ENCODE data around the gene CEPT1.

GRCh38 chr1:111200802-111201161 is 60.8 kb downstream of the CEPT1 start:
- TF ChIP-seq TBP (IDR thresholded peaks at IDR 0.05; ENCODE audit: low read depth, low read length) (no peak), HDAC6 (IDR thresholded peaks at IDR 0.05; ENCODE audit: low read depth, low read length) (no peak), SIX5 (IDR thresholded peaks at IDR 0.05; ENCODE audit: low read depth, low read length) (no peak), TAF1 (IDR thresholded peaks at IDR 0.05; ENCODE audit: low read depth, low read length) (no peak), YY1 (IDR thresholded peaks at IDR 0.05; ENCODE audit: low read depth, low read length) (no peak), EP300 (IDR thresholded peaks at IDR 0.05; ENCODE audit: borderline replicate concordance in 1 of 2, low read depth in 2 of 2, low read length in 2 of 2) (no peak), SIRT6 (IDR thresholded peaks at IDR 0.05; ENCODE audit: low read length) (no peak), KDM1A (IDR thresholded peaks at IDR 0.05; ENCODE audit: borderline replicate concordance, low read length) (no peak), FOSL1 (IDR thresholded peaks at IDR 0.05; ENCODE audit: insufficient read depth, low read depth, low read length) (no peak), RAD21 (IDR thresholded peaks at IDR 0.05 in 1 of 2, conservative IDR thresholded peaks at IDR 0.05 in 1 of 2; ENCODE audit: low read depth in 2 of 2, low read length in 2 of 2) (no peak), JUND (IDR thresholded peaks at IDR 0.05; ENCODE audit: low read length) (no peak), SIN3A (conservative IDR thresholded peaks at IDR 0.05 in 1 of 2, IDR thresholded peaks at IDR 0.05 in 1 of 2; ENCODE audit: low read depth in 1 of 2, low read length in 2 of 2) (no peak), PHF8 (conservative IDR thresholded peaks at IDR 0.05; ENCODE audit: low read depth, low read length) (no peak)
- TF ChIP-seq, protein P1, sequence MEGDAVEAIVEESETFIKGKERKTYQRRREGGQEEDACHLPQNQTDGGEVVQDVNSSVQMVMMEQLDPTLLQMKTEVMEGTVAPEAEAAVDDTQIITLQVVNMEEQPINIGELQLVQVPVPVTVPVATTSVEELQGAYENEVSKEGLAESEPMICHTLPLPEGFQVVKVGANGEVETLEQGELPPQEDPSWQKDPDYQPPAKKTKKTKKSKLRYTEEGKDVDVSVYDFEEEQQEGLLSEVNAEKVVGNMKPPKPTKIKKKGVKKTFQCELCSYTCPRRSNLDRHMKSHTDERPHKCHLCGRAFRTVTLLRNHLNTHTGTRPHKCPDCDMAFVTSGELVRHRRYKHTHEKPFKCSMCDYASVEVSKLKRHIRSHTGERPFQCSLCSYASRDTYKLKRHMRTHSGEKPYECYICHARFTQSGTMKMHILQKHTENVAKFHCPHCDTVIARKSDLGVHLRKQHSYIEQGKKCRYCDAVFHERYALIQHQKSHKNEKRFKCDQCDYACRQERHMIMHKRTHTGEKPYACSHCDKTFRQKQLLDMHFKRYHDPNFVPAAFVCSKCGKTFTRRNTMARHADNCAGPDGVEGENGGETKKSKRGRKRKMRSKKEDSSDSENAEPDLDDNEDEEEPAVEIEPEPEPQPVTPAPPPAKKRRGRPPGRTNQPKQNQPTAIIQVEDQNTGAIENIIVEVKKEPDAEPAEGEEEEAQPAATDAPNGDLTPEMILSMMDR (IDR thresholded peaks at IDR 0.05; ENCODE audit: control extremely low read depth in 1 of 3, insufficient read depth in 1 of 3, low read depth in 1 of 3, low read length in 3 of 3), result no peak
